Loucy (cell line): Measurements from ENCODE around the gene DBNL.

Experiments used
- CTCF ChIP-seq: fragments of 200-600 bp; sonication (generic); conservative IDR thresholded peaks from 2 replicates; pipeline ENCODE4 v1.5.1; 2014; ENCODE audit warnings: mild to moderate bottlenecking, antibody characterized with exemption, low read length
- EZH2phosphoT487 ChIP-seq: fragments of 200-600 bp; IDR thresholded peaks from 2 replicates; pipeline ENCODE4 v1.6.1; 2018; ENCODE audit warnings: antibody characterized with exemption, mild to moderate bottlenecking, moderate library complexity, borderline replicate concordance

GRCh38 chr7:44093102-44093641 is 48.7 kb downstream of the DBNL start:
- TF ChIP-seq CTCF (no peak), EZH2phosphoT487 (no peak)
